B cell (primary cell): ENCODE measurements around the gene ACP7. TPM values are rescaled to one million over a fixed set of nuclear protein-coding genes. Genes with fewer than 3 reads are reported as not detected.

Experiments used
- ATAC-seq: fragments of 200-7000 bp; cut with Tn5 transposase; one replicate; pipeline ENCODE4 v1.10.0; 2021; ENCODE audit warnings: low read depth, mild to moderate bottlenecking, moderate number of reproducible peaks, moderate library complexity
- CTCF ChIA-PET: fragments of 350-600 bp; sonication (Branson Sonifier 250); formaldehyde crosslinking; loops from one replicate; lab custom pipeline; 2021; ENCODE audit warnings: antibody characterized with exemption, inconsistent platforms; lab: Charles Lee
- POLR2A ChIA-PET: fragments of 350-600 bp; sonication (Branson Sonifier 250); formaldehyde crosslinking; loops from one replicate; lab custom pipeline; 2021; ENCODE audit warnings: antibody characterized with exemption; lab: Charles Lee
- DNase-seq: peaks from one replicate; pipeline ENCODE4 v3.0.0; 2013
- H2AFZ ChIP-seq: 2 replicates; pipeline ENCODE4 v1.6.1; 2012; ENCODE audit warnings: mild to moderate bottlenecking, low read depth, low read length; ENCODE audit not compliant: insufficient read depth, poor library complexity, severe bottlenecking
- H3K27ac ChIP-seq, 2 donors: 1 replicate in 1 of 2; 2 replicates in 1 of 2; pipeline ENCODE4 v1.5.1; 2012 to 2013; ENCODE audit warnings: low read length in 2 of 2, mild to moderate bottlenecking in 2 of 2, moderate library complexity in 1 of 2
- H3K27me3 ChIP-seq, 4 experiments: fragments of 200-600 bp in 1 of 4; sonication (generic) in 1 of 4; replicated peaks in 1 of 4; 1 replicate in 2 of 4; 2 replicates in 2 of 4; pipeline versions ENCODE4 v1.6.1 to v1.7.0; 2013 to 2016; ENCODE audit warnings: low read length in 3 of 4, mild to moderate bottlenecking in 2 of 4, mixed read lengths in 1 of 4, moderate library complexity in 1 of 4; ENCODE audit not compliant: insufficient read depth in 4 of 4, control insufficient read depth in 3 of 4; ENCODE audit errors: control extremely low read depth in 1 of 4
- H3K36me3 ChIP-seq, 2 experiments: replicated peaks in 1 of 2; 1 replicate in 1 of 2; 2 replicates in 1 of 2; pipeline versions ENCODE4 v1.6.1 to v1.7.1; 2013; ENCODE audit warnings: low read length in 1 of 2; ENCODE audit not compliant: insufficient read depth in 2 of 2, control insufficient read depth in 1 of 2; ENCODE audit errors: control extremely low read depth in 1 of 2, extremely low read depth in 1 of 2
- H3K4me1 ChIP-seq, 2 donors: fragments of 200-600 bp in 1 of 2; sonication (generic) in 1 of 2; 1 replicate in 1 of 2; 2 replicates in 1 of 2; pipeline versions ENCODE4 v1.5.1 to v1.6.1; 2013 to 2017; ENCODE audit warnings: low read length in 2 of 2; ENCODE audit not compliant: control insufficient read depth in 2 of 2, insufficient read depth in 2 of 2
- H3K4me2 ChIP-seq: replicated peaks from 2 replicates; pipeline ENCODE3; 2012; ENCODE audit warnings: mild to moderate bottlenecking, low read depth, low read length; ENCODE audit not compliant: poor library complexity, severe bottlenecking
- H3K4me3 ChIP-seq, 5 experiments: fragments of 200-600 bp in 1 of 5; sonication (generic) in 1 of 5; 1 replicate in 3 of 5; 2 replicates in 2 of 5; pipeline versions ENCODE4 v1.5.1 to v1.7.0; 2011 to 2016; ENCODE audit warnings: low read length in 4 of 5, mild to moderate bottlenecking in 4 of 5, low read depth in 2 of 5, control low read depth in 1 of 5, moderate library complexity in 1 of 5; ENCODE audit not compliant: insufficient read depth in 1 of 5; ENCODE audit errors: control extremely low read depth in 1 of 5, extremely low read depth in 1 of 5
- H3K79me2 ChIP-seq: fragments of 200-600 bp; sonication (generic); one replicate; pipeline ENCODE4 v1.6.0; 2016; ENCODE audit warnings: low read length; ENCODE audit not compliant: control insufficient read depth, insufficient read depth
- H3K9ac ChIP-seq: fragments of 200-600 bp; sonication (generic); 2 replicates; pipeline ENCODE4 v1.6.1; 2017; ENCODE audit warnings: mild to moderate bottlenecking, low read length, moderate library complexity
- H3K9me3 ChIP-seq, 3 donors: one replicate each; pipeline versions ENCODE4 v1.6.1 to v1.7.1; 2013; ENCODE audit warnings: low read length in 2 of 3; ENCODE audit not compliant: control insufficient read depth in 2 of 3, insufficient read depth in 1 of 3; ENCODE audit errors: control extremely low read depth in 1 of 3
- H4K20me1 ChIP-seq: 2 replicates; pipeline ENCODE4 v1.6.0; 2012; ENCODE audit warnings: mild to moderate bottlenecking, low read length; ENCODE audit not compliant: insufficient read depth, control insufficient read depth, poor library complexity, severe bottlenecking
- H3K27ac Mint-ChIP-seq: one replicate; pipeline ENCODE4 v1.8.0; 2021; ENCODE audit warnings: mixed read lengths
- H3K27me3 Mint-ChIP-seq: one replicate; pipeline ENCODE4 v1.8.0; 2021; ENCODE audit warnings: mixed read lengths
- H3K4me1 Mint-ChIP-seq: one replicate; pipeline ENCODE4 v1.8.0; 2021; ENCODE audit warnings: mixed read lengths
- H3K4me3 Mint-ChIP-seq: one replicate; pipeline ENCODE4 v1.8.0; 2021; ENCODE audit warnings: mixed read lengths
- H3K9me3 Mint-ChIP-seq: one replicate; pipeline ENCODE4 v1.8.0; 2022; ENCODE audit warnings: mixed read lengths; ENCODE audit not compliant: insufficient read depth
- EZH2 ChIP-seq: IDR thresholded peaks from 2 replicates; pipeline ENCODE4 v1.6.1; 2012; ENCODE audit warnings: borderline replicate concordance, low read depth, mild to moderate bottlenecking, moderate library complexity, low read length; ENCODE audit not compliant: insufficient read depth, poor library complexity, severe bottlenecking
- WGBS: methylation state at CpG from one replicate; pipeline ENCODE4 v1.1.5; 2013; ENCODE audit warnings: missing lambda C conversion rate; ENCODE audit not compliant: insufficient coverage; 5-methylcytosine and 5-hydroxymethylcytosine counted together
- intact Hi-C: fragments of 100-400 bp; cut with micrococcal nuclease; formaldehyde crosslinking; loops from one replicate; pipeline ENCODE4 v1.10.0; 2022
- polyA plus RNA-seq: library from polyadenylated mRNA; depleted of rRNA; stranded (reverse); fragments of >200 nt; gene quantifications from 2 replicates; pipeline ENCODE4 v1.2.3, GENCODE V29; 2012
- total RNA-seq, 2 donors: library from RNA; stranded (reverse); fragments of 120-200 nt in 1 of 2; gene quantifications; 1 replicate in 1 of 2; 2 replicates in 1 of 2; pipeline versions ENCODE4 v1.2.3 to v1.2.4, GENCODE V29; 2013 to 2022
- TF ChIP-seq, protein P1 (sequence below): fragments of 200-600 bp; IDR thresholded peaks from one replicate; pipeline ENCODE4 v1.8.0; 2022; ENCODE audit warnings: antibody characterized with exemption, mild to moderate bottlenecking

ACP7 gene
- total and polyA plus RNA-seq, 2 donors (not counting 1 experiment from before 2014, with no cell fraction given): not detected

DNA sequence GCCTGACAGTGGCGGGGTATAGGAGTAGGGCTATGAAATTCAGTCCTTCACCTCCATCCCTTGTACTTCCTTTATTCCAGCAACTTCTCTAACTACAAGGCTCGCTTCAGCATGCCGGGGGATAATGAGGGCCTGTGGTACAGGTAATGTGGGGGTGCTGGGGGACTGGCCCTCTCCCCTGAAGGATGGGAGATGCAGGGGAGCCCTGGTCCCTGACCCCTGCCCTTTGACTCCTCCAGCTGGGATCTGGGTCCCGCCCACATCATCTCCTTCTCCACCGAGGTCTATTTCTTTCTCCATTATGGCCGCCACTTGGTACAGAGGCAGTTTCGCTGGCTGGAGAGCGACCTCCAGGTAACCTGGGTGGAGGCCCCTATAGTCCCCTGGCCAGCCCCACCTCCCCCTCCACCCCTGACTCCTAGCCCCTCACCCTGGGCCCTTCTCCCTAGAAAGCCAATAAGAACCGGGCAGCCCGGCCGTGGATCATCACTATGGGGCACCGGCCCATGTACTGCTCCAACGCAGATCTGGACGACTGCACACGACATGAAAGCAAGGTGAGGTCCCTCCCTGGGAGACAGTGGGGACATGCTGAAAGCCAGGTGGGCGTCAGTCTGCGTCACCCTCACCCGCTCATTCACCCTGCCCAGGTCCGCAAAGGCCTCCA, 16.5 kb downstream of the ACP7 start:
- DNase-seq: no peak
- ChIA-PET POLR2A (interaction anchor here (0.6 kb wide), 2 partner anchors 9 to 207 kb away, joined by 4 to 16 read pairs; no protein-coding TSS in a partner anchor), CTCF (no interaction called here)
- H3K4me3 ChIP-seq: no peak overlapping the region
- no peaks in the 10 kb centered on the region for H3K79me2 ChIP-seq
- TF ChIP-seq EZH2: no peak
- TF ChIP-seq, protein P1, sequence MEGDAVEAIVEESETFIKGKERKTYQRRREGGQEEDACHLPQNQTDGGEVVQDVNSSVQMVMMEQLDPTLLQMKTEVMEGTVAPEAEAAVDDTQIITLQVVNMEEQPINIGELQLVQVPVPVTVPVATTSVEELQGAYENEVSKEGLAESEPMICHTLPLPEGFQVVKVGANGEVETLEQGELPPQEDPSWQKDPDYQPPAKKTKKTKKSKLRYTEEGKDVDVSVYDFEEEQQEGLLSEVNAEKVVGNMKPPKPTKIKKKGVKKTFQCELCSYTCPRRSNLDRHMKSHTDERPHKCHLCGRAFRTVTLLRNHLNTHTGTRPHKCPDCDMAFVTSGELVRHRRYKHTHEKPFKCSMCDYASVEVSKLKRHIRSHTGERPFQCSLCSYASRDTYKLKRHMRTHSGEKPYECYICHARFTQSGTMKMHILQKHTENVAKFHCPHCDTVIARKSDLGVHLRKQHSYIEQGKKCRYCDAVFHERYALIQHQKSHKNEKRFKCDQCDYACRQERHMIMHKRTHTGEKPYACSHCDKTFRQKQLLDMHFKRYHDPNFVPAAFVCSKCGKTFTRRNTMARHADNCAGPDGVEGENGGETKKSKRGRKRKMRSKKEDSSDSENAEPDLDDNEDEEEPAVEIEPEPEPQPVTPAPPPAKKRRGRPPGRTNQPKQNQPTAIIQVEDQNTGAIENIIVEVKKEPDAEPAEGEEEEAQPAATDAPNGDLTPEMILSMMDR: no peak
- no peak overlapping the region for H2AFZ ChIP-seq
- no peak overlapping the region for H3K9ac ChIP-seq
- no peaks in the 10 kb centered on the region for H3K36me3 ChIP-seq
- no peak overlapping the region for H3K27ac ChIP-seq
- ATAC-seq: no peak
- no peaks in the 10 kb centered on the region for H4K20me1 ChIP-seq
- H3K4me3 Mint-ChIP-seq: no peak overlapping the region
- H3K27me3 ChIP-seq: peaks cover 0 to 16% (median 3%) of the 10 kb centered on the region in 4 experiments
- no peaks in the 10 kb centered on the region for H3K4me1 Mint-ChIP-seq
- intact Hi-C loops: no loop called here
- peak overlapping the region; percentile 20 for H3K27ac Mint-ChIP-seq
- no peaks in the 10 kb centered on the region for H3K9me3 ChIP-seq
- H3K27me3 Mint-ChIP-seq: peaks cover 31% of the 10 kb centered on the region
- 91% methylated on average over 13 of the region's 19 CpGs for WGBS
- H3K9me3 Mint-ChIP-seq: no peaks in the 10 kb centered on the region
- H3K4me1 ChIP-seq: no peaks in the 10 kb centered on the region
- no peak overlapping the region for H3K4me2 ChIP-seq

DNA sequence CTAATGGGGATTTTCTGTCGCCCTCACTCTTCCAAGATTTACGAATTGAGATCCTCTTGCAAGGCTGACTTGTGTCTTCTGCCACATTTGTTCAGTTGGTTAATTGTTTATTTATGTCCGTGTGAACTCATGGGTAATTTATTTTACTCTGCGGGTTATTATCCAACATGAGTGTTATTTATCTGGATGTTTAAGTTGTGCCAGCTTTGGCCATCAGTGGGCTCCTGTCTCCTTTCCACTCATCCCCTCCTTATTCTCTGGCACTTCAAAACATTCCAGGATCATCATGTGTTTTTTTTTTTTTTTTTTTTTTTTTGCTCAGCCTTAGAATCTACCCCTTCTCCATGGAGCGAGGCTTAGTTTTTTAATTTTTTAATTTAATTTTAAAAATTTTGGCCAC, 19.0 kb downstream of the ACP7 start:
- no peak overlapping the region for H2AFZ ChIP-seq
- no peaks in the 10 kb centered on the region for H3K79me2 ChIP-seq
- intact Hi-C loops: no loop called here
- 100% methylated on average over 1 of the region's 5 CpGs for WGBS
- H3K4me3 ChIP-seq: no peak overlapping the region
- no peak for TF ChIP-seq EZH2
- TF ChIP-seq, protein P1: no peak
- H3K27ac ChIP-seq: no peak overlapping the region
- H3K9ac ChIP-seq: no peak overlapping the region
- no peak overlapping the region for H3K4me2 ChIP-seq
- CTCF ChIA-PET: no interaction called here
- no peaks in the 10 kb centered on the region for H3K4me1 Mint-ChIP-seq
- H3K27ac Mint-ChIP-seq: no peak overlapping the region
- no peak overlapping the region for H3K4me3 Mint-ChIP-seq
- POLR2A ChIA-PET: no interaction called here
- H3K4me1 ChIP-seq: no peaks in the 10 kb centered on the region
- peaks cover 0 to 15% (median 1%) of the 10 kb centered on the region in 4 experiments for H3K27me3 ChIP-seq
- peaks cover 23% of the 10 kb centered on the region for H3K27me3 Mint-ChIP-seq
- H3K36me3 ChIP-seq: no peaks in the 10 kb centered on the region
- ATAC-seq (no peak), DNase-seq (no peak)
- no peaks in the 10 kb centered on the region for H3K9me3 Mint-ChIP-seq
- H3K9me3 ChIP-seq: no peaks in the 10 kb centered on the region
- H4K20me1 ChIP-seq: no peaks in the 10 kb centered on the region
